ENCODE measurements around the gene EPB41. TPM values are rescaled to one million over a fixed set of nuclear protein-coding genes. Genes with fewer than 3 reads are reported as not detected.

The EPB41 gene
- total and polyA plus RNA-seq, 7 donors = 13.2 to 35.1 (median 27.1) TPM

DNA sequence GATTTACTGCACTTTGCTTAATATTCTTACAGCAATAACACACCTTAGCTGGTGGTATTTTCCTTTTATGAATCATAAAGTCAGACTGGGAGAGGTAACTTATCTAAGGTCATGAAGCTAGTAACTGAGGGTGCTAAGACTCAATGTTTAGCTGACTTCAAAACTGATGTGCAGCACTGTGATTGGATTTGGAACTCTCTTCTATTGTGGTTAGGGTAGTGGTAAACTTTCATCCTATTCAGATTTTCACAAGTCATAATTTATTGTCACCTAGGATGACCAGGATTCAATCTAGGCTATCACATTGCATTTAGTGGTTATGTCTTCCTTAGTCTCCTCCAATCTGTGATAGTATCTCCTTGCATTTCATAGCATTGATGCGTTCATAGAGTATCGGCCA is 18.9 kb downstream of the EPB41 start:
- Histone ChIP-seq H3K36me3 (no peaks in the 10 kb centered on the region), H3K27ac (no peak overlapping the region), H3K4me3 (no peak overlapping the region), H3K9me3 (no peaks in the 10 kb centered on the region), H3K4me1 (peaks cover 0 to 9% (median 4%) of the 10 kb centered on the region in 4 donors), H3K27me3 (no peaks in the 10 kb centered on the region)
- DNase-seq = no peak
- intact Hi-C loops (cut with DNase I) = no loop called here
- TF ChIP-seq POLR2A (IDR thresholded peaks at IDR 0.05) (no peak), EP300 (IDR thresholded peaks at IDR 0.05) (no peak), POLR2AphosphoS5 (IDR thresholded peaks at IDR 0.05) (no peak)
- TF ChIP-seq, protein P1, sequence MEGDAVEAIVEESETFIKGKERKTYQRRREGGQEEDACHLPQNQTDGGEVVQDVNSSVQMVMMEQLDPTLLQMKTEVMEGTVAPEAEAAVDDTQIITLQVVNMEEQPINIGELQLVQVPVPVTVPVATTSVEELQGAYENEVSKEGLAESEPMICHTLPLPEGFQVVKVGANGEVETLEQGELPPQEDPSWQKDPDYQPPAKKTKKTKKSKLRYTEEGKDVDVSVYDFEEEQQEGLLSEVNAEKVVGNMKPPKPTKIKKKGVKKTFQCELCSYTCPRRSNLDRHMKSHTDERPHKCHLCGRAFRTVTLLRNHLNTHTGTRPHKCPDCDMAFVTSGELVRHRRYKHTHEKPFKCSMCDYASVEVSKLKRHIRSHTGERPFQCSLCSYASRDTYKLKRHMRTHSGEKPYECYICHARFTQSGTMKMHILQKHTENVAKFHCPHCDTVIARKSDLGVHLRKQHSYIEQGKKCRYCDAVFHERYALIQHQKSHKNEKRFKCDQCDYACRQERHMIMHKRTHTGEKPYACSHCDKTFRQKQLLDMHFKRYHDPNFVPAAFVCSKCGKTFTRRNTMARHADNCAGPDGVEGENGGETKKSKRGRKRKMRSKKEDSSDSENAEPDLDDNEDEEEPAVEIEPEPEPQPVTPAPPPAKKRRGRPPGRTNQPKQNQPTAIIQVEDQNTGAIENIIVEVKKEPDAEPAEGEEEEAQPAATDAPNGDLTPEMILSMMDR (IDR thresholded peaks at IDR 0.05) = no peak
- WGBS, 2 donors = 80 to 84% methylated on average over 2 of the region's 2 CpGs

DNA sequence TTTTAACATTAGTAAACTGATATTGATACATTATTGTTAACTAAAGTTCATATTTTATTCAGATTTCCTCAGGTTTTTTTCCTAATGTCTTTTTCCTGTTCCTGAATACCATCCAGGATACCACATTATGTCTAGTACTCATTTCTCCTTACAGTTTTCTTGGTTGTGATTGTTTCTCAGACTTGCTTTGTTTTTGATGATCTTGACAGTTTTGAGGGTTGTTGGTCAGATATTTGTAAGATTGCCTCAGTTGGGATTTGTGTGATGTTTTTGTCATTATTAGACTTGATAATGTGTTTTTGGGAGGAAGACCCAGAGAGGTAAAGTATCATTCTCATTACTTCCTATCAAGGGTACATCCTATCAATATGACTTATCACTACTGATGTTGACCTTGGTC is 19.5 kb downstream of the EPB41 start:
- Histone ChIP-seq H3K4me1 (peaks cover 0 to 3% (median under 1%) of the 10 kb centered on the region in 4 donors), H3K27ac (no peak overlapping the region), H3K36me3 (no peaks in the 10 kb centered on the region), H3K27me3 (no peaks in the 10 kb centered on the region), H3K4me3 (no peak overlapping the region), H3K9me3 (no peaks in the 10 kb centered on the region)
- TF ChIP-seq POLR2AphosphoS5 (IDR thresholded peaks at IDR 0.05) = no peak
- TF ChIP-seq EP300 (IDR thresholded peaks at IDR 0.05) = no peak
- TF ChIP-seq, protein P1 (IDR thresholded peaks at IDR 0.05) = no peak
- TF ChIP-seq POLR2A (IDR thresholded peaks at IDR 0.05) = no peak
- no peak for DNase-seq
- intact Hi-C loops (cut with DNase I) = no loop called here

DNA sequence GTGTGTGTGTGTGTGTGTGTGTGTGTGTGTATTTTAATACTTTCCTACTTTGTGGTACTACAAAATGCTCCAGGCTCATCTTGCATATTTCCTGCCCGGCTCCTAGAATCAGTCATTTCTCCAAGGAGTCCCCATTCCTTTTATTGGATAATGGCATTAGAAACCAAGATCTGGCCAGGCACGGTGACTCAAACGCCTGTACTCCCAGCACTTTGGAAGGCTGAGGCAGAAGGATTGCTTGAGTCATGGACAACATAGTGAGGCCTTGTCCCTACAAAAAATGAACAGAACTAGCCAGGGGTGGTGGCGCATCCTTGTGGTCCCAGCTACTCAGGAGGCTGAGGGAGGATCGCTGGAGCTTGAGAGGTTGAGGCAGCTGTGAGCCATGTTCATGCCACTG is 20.3 kb downstream of the EPB41 start:
- Histone ChIP-seq H3K27ac (no peak overlapping the region), H3K4me3 (no peak overlapping the region), H3K27me3 (no peaks in the 10 kb centered on the region), H3K4me1 (no peaks in the 10 kb centered on the region), H3K36me3 (no peaks in the 10 kb centered on the region), H3K9me3 (no peaks in the 10 kb centered on the region)
- intact Hi-C loops (cut with DNase I) = no loop called here
- no peak for TF ChIP-seq EP300 (IDR thresholded peaks at IDR 0.05)
- no peak for TF ChIP-seq POLR2A (IDR thresholded peaks at IDR 0.05)
- TF ChIP-seq, protein P1 (IDR thresholded peaks at IDR 0.05) = no peak
- 96 to 99% methylated on average over 5 of the region's 5 CpGs for WGBS, 2 donors
- no peak for DNase-seq

GRCh38 chr1:28935293-28935692 is 20.9 kb downstream of the EPB41 start:
- TF ChIP-seq EP300 (IDR thresholded peaks at IDR 0.05) (no peak), POLR2AphosphoS5 (IDR thresholded peaks at IDR 0.05) (no peak), POLR2A (IDR thresholded peaks at IDR 0.05) (no peak)
- TF ChIP-seq, protein P1 (IDR thresholded peaks at IDR 0.05) = no peak
- intact Hi-C loops (cut with DNase I) = no loop called here
- no peaks in the 10 kb centered on the region for H3K27me3 ChIP-seq
- no peaks in the 10 kb centered on the region for H3K9me3 ChIP-seq
- H3K4me3 ChIP-seq = no peak overlapping the region
- no peak for DNase-seq
- 94 to 95% methylated on average over 5 of the region's 5 CpGs for WGBS, 2 donors
- H3K4me1 ChIP-seq = no peaks in the 10 kb centered on the region
- H3K27ac ChIP-seq = no peak overlapping the region
- H3K36me3 ChIP-seq = no peaks in the 10 kb centered on the region

DNA sequence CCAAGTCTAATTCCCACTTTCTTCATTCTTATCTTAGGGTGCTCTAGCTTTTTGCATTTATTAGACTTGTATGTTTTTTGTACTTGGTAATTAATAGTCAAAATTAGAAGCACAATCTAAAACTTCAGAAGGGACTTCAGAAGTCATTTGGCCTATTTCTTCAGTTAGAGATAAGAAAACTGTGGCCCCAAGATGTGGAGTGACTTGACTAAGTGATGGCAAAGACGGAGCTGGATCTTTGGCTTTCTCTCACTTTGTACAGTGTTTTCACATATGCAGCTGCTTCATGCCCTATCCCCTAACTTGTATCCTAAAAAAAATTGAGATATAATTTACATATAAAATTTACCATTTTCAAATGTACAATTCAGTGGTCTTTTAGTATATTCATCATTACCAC is 21.7 kb downstream of the EPB41 start:
- Histone ChIP-seq H3K36me3 (no peaks in the 10 kb centered on the region), H3K9me3 (no peaks in the 10 kb centered on the region), H3K27ac (no peak overlapping the region), H3K27me3 (no peaks in the 10 kb centered on the region), H3K4me3 (no peak overlapping the region), H3K4me1 (no peaks in the 10 kb centered on the region)
- DNase-seq = no peak
- intact Hi-C loops (cut with DNase I) = no loop called here
- 91 to 95% methylated on average over 1 of the region's 1 CpG for WGBS, 2 donors
- TF ChIP-seq POLR2AphosphoS5 (IDR thresholded peaks at IDR 0.05) (no peak), EP300 (IDR thresholded peaks at IDR 0.05) (no peak), POLR2A (IDR thresholded peaks at IDR 0.05) (no peak)
- TF ChIP-seq, protein P1 (IDR thresholded peaks at IDR 0.05) = no peak

All from sigmoid colon (tissue), 7 donors.